HG03457 (cell line): ENCODE data around the gene TANK.
A peak's percentile ranks its signal among the peaks of the same experiment; 100 is the strongest.
"Not testable (repeated sequence)": the region's sequence is repeated elsewhere in the genome, so short reads cannot be mapped to it uniquely, and the experiment has no call there.

Source experiments
- ATAC-seq: cut with Tn5 transposase; IDR thresholded peaks from one replicate; pipeline ENCODE4 v1.9.1; 2021; ENCODE audit warnings: moderate number of reproducible peaks; ENCODE audit not compliant: unreplicated experiment

TANK gene

GRCh38 chr2:161132384-161132783 is 27.8 kb upstream of the TANK start:
- ATAC-seq: not testable (repeated sequence)

- ATAC-seq: no peak
Measured at GRCh38 chr2:161133366-161133765, 26.9 kb upstream of the TANK start.

- ATAC-seq: no peak
Measured at GRCh38 chr2:161134547-161135518, 25.4 kb upstream of the TANK start.

- no peak for ATAC-seq
Measured at GRCh38 chr2:161135951-161136593, 24.2 kb upstream of the TANK start.

- peak; percentile 76 for ATAC-seq
Measured at GRCh38 chr2:161136696-161137324, 23.4 kb upstream of the TANK start.

- ATAC-seq: no peak
Measured at GRCh38 chr2:161138429-161138828, 21.8 kb upstream of the TANK start.

GRCh38 chr2:161139098-161139987 is 20.9 kb upstream of the TANK start:
- no peak for ATAC-seq

- peak; percentile 33 for ATAC-seq
Measured at GRCh38 chr2:161141033-161141432, 19.2 kb upstream of the TANK start.

- no peak for ATAC-seq
Measured at GRCh38 chr2:161146209-161146775, 13.9 kb upstream of the TANK start.

GRCh38 chr2:161146996-161147395 is 13.2 kb upstream of the TANK start:
- ATAC-seq: no peak

GRCh38 chr2:161147856-161148255 is 12.4 kb upstream of the TANK start:
- peak; percentile 52 for ATAC-seq

GRCh38 chr2:161150704-161151103 is 9.5 kb upstream of the TANK start:
- ATAC-seq: no peak

- ATAC-seq: no peak
Measured at GRCh38 chr2:161152302-161152701, 7.9 kb upstream of the TANK start.

- ATAC-seq: no peak
Measured at GRCh38 chr2:161158882-161159281, 1.3 kb upstream of the TANK start.

- peak; percentile 3 for ATAC-seq
Measured at GRCh38 chr2:161159456-161160225, 587 bp upstream of the TANK start.

GRCh38 chr2:161161074-161161706 is 962 bp downstream of the TANK start:
- ATAC-seq: no peak

GRCh38 chr2:161163440-161163839 is 3.2 kb downstream of the TANK start:
- ATAC-seq: no peak

GRCh38 chr2:161164161-161164560 is 3.9 kb downstream of the TANK start:
- no peak for ATAC-seq

GRCh38 chr2:161165266-161165665 is 5.0 kb downstream of the TANK start:
- no peak for ATAC-seq
